Stimulated activated CD8-positive, alpha-beta memory T cell treated with anti-CD3 and anti-CD28 coated beads, Interleukin-15, amount 100 ng/mL, for 4 hours (primary cell): ENCODE data around the gene LRRC28.

ENCODE experiments used
- DNase-seq, 2 donors: peaks; one replicate each; pipeline ENCODE4 v3.0.0-alpha.2; 2020; ENCODE audit warnings: low read depth in 2 of 2

The LRRC28 gene

GRCh38 chr15:99435113-99435695 lies 183.9 kb downstream of the LRRC28 start:
- no peak for DNase-seq

GRCh38 chr15:99435877-99436541 lies 184.7 kb downstream of the LRRC28 start:
- DNase-seq = no peak

- no peak for DNase-seq
Observed at GRCh38 chr15:99436542-99437314, 185.4 kb downstream of the LRRC28 start.

DNA sequence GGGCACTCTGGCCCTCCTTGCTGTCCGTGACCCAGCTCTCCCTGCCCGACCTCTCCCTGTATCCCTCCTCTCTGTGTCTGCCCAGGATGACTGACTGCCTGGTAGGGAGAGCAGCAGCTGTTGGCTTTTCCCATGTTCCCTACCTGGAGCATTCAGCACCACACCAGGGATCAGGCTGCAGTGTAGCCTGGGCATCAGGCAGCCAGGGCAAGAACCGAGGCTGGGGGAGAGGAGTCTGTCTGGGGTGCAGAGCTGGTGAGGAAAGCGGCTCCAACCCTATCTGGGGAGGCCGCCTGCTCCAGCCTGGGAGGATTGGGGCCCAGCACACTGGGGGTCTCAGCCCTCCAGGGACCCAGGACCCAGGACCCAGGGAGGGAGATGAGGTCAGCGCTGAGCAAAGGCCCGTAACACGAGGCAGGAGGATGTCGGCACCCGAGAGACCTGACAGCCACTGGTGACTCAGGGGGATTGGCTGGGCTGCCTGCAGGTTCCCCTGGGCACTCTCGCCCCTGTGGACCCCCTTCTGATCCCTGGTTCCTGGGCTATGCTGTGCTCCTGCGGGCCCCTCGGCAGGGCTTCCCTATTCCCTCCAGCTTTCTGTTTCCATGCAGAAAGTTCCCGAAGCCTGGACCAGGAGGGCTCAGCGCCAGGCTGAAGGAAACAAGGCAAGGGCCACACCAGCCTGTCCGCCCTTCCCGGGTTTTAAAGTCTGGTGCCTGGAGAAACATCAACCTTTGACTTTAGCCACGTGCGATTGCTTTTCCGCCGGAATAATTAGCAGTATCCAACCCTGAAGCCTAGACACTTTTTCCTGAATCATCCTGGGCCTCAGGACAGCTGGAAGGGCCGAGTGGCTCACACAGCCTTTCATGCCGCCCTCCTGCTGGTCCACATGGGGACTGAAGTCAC lies 186.3 kb downstream of the LRRC28 start:
- no peak for DNase-seq

- no peak for DNase-seq
Observed at GRCh38 chr15:99438224-99438585, 186.9 kb downstream of the LRRC28 start.

- no peak for DNase-seq
Observed at GRCh38 chr15:99438691-99439523, 187.6 kb downstream of the LRRC28 start.

- DNase-seq = no peak
Observed at GRCh38 chr15:99439524-99439835, 188.2 kb downstream of the LRRC28 start.

- DNase-seq = no peak
Observed at GRCh38 chr15:99440029-99440428, 188.7 kb downstream of the LRRC28 start.
